Femur (tissue), 1 donor: Measurements from ENCODE around the gene PDPN.

Experiments used
- DNase-seq: peaks from one replicate; pipeline ENCODE4 v3.0.0-alpha.2; 2017

PDPN gene

GRCh38 chr1:13619909-13620308, 36.3 kb downstream of the PDPN start:
- DNase-seq, result no peak

GRCh38 chr1:13620825-13621224, 37.2 kb downstream of the PDPN start:
- no peak for DNase-seq

GRCh38 chr1:13622446-13622845, 38.8 kb downstream of the PDPN start:
- no peak for DNase-seq

GRCh38 chr1:13623021-13623637, 39.5 kb downstream of the PDPN start:
- DNase-seq, result no peak

- no peak for DNase-seq
Observed at GRCh38 chr1:13624526-13624925, 40.9 kb downstream of the PDPN start.

- DNase-seq, result no peak
Observed at GRCh38 chr1:13627127-13627526, 43.5 kb downstream of the PDPN start.

- no peak for DNase-seq
Observed at GRCh38 chr1:13628218-13628617, 44.6 kb downstream of the PDPN start.

- no peak for DNase-seq
Observed at GRCh38 chr1:13628711-13629110, 45.1 kb downstream of the PDPN start.

GRCh38 chr1:13642306-13643004, 58.8 kb downstream of the PDPN start:
- peak; percentile 28 for DNase-seq

GRCh38 chr1:13643017-13643416, 59.4 kb downstream of the PDPN start:
- DNase-seq, result no peak

- no peak for DNase-seq
Observed at GRCh38 chr1:13646521-13646920, 62.9 kb downstream of the PDPN start.

- no peak for DNase-seq
Observed at GRCh38 chr1:13651279-13651678, 67.6 kb downstream of the PDPN start.

GRCh38 chr1:13652238-13652637, 68.6 kb downstream of the PDPN start:
- no peak for DNase-seq

- no peak for DNase-seq
Observed at GRCh38 chr1:13661539-13661938, 77.9 kb downstream of the PDPN start.

- no peak for DNase-seq
Observed at GRCh38 chr1:13662493-13662892, 78.9 kb downstream of the PDPN start.

- DNase-seq, result no peak
Observed at GRCh38 chr1:13663969-13664368, 80.3 kb downstream of the PDPN start.

- no peak for DNase-seq
Observed at GRCh38 chr1:13664451-13664850, 80.8 kb downstream of the PDPN start.

GRCh38 chr1:13666317-13666716, 82.7 kb downstream of the PDPN start:
- no peak for DNase-seq
